Immature natural killer cell (primary cell): ENCODE results near the gene NVL. TPM values are rescaled to one million over a fixed set of nuclear protein-coding genes. Genes with fewer than 3 reads are reported as not detected.
A peak's percentile ranks its signal among the peaks of the same experiment; 100 is the strongest.

Source experiments
- DNase-seq, 3 donors: peaks; one replicate each; pipeline ENCODE4 v3.0.0; 2022; ENCODE audit warnings: mixed read lengths in 1 of 3
- H3K27ac Mint-ChIP-seq, 6 donors: one replicate each; pipeline ENCODE4 v1.8.0; 2020; ENCODE audit warnings: mixed read lengths in 6 of 6, mild to moderate bottlenecking in 5 of 6, inconsistent platforms in 4 of 6, moderate library complexity in 3 of 6
- H3K27me3 Mint-ChIP-seq, 3 donors: one replicate each; pipeline ENCODE4 v1.8.0; 2020 to 2021; ENCODE audit warnings: low read depth in 3 of 3, mild to moderate bottlenecking in 3 of 3, mixed read lengths in 3 of 3, moderate library complexity in 3 of 3, inconsistent platforms in 1 of 3
- H3K36me3 Mint-ChIP-seq, 3 donors: one replicate each; pipeline ENCODE4 v1.8.0; 2020; ENCODE audit warnings: mixed read lengths in 3 of 3, inconsistent platforms in 2 of 3, mild to moderate bottlenecking in 2 of 3
- H3K4me1 Mint-ChIP-seq, 2 donors: one replicate each; pipeline ENCODE4 v1.8.0; 2020; ENCODE audit warnings: inconsistent platforms in 2 of 2, mild to moderate bottlenecking in 2 of 2, mixed read lengths in 2 of 2, moderate library complexity in 1 of 2
- H3K4me3 Mint-ChIP-seq, 5 donors: one replicate each; pipeline ENCODE4 v1.8.0; 2020; ENCODE audit warnings: mild to moderate bottlenecking in 5 of 5, mixed read lengths in 5 of 5, inconsistent platforms in 3 of 5, moderate library complexity in 3 of 5
- H3K9me3 Mint-ChIP-seq, 6 donors: one replicate each; pipeline ENCODE4 v1.8.0; 2020; ENCODE audit warnings: mild to moderate bottlenecking in 6 of 6, mixed read lengths in 6 of 6, inconsistent platforms in 4 of 6, moderate library complexity in 3 of 6
- polyA plus RNA-seq, 3 donors: library from polyadenylated mRNA; unstranded; fragments of 300-500 nt; fragmentation: Illumina TruSeq; gene quantifications; one replicate each; pipeline ENCODE4 v1.2.3, GENCODE V29; 2021

NVL gene
- polyA plus RNA-seq, 3 donors from 2014 or later = 6.6 to 19.5 (median 14.9) TPM

GRCh38 chr1:224201853-224202252, 128.1 kb downstream of the NVL start:
- peaks cover 0 to 2% (median 0%) of the 10 kb centered on the region in 3 donors for H3K27me3 Mint-ChIP-seq
- no peaks in the 10 kb centered on the region for H3K9me3 Mint-ChIP-seq
- H3K27ac Mint-ChIP-seq = peak overlapping the region in 1 of 6 donors; percentile 29
- no peak for DNase-seq
- H3K4me1 Mint-ChIP-seq = peaks cover 18 to 19% of the 10 kb centered on the region in 2 donors
- H3K4me3 Mint-ChIP-seq = no peak overlapping the region
- no peaks in the 10 kb centered on the region for H3K36me3 Mint-ChIP-seq

- peak overlapping the region in 1 of 6 donors; percentile 29 for H3K27ac Mint-ChIP-seq
- H3K27me3 Mint-ChIP-seq = peaks cover 0 to 2% (median 0%) of the 10 kb centered on the region in 3 donors
- H3K36me3 Mint-ChIP-seq = no peaks in the 10 kb centered on the region
- DNase-seq = no peak
- H3K4me3 Mint-ChIP-seq = no peak overlapping the region
- H3K9me3 Mint-ChIP-seq = no peaks in the 10 kb centered on the region
- peaks cover 17 to 19% of the 10 kb centered on the region in 2 donors for H3K4me1 Mint-ChIP-seq
Observed at GRCh38 chr1:224201383-224201782, 128.6 kb downstream of the NVL start.

- no peaks in the 10 kb centered on the region for H3K9me3 Mint-ChIP-seq
- H3K4me3 Mint-ChIP-seq = no peak overlapping the region
- H3K27ac Mint-ChIP-seq = peak overlapping the region in 1 of 6 donors; percentile 77
- H3K27me3 Mint-ChIP-seq = peaks cover 0 to 2% (median 0%) of the 10 kb centered on the region in 3 donors
- no peak for DNase-seq
- H3K4me1 Mint-ChIP-seq = peaks cover 5 to 6% of the 10 kb centered on the region in 2 donors
- H3K36me3 Mint-ChIP-seq = peaks cover 3% of the 10 kb centered on the region in 3 donors
Observed at GRCh38 chr1:224199679-224200078, 130.3 kb downstream of the NVL start.

GRCh38 chr1:224198572-224198971, 131.4 kb downstream of the NVL start:
- DNase-seq = no peak
- no peak overlapping the region for H3K4me3 Mint-ChIP-seq
- H3K4me1 Mint-ChIP-seq = peaks cover 0 to 5% of the 10 kb centered on the region in 2 donors
- peaks cover 7 to 9% (median 9%) of the 10 kb centered on the region in 3 donors for H3K36me3 Mint-ChIP-seq
- H3K27ac Mint-ChIP-seq = no peak overlapping the region
- no peaks in the 10 kb centered on the region for H3K9me3 Mint-ChIP-seq
- H3K27me3 Mint-ChIP-seq = no peaks in the 10 kb centered on the region

- Mint-ChIP-seq H3K4me3 (no peak overlapping the region), H3K27me3 (no peaks in the 10 kb centered on the region), H3K36me3 (peaks cover 7 to 16% (median 9%) of the 10 kb centered on the region in 3 donors), H3K27ac (no peak overlapping the region), H3K4me1 (peaks cover 0 to 5% of the 10 kb centered on the region in 2 donors), H3K9me3 (no peaks in the 10 kb centered on the region)
- DNase-seq = no peak
Observed at GRCh38 chr1:224196813-224197600, 133.0 kb downstream of the NVL start.

GRCh38 chr1:224193319-224193966, 136.5 kb downstream of the NVL start:
- peaks cover 9 to 24% (median 11%) of the 10 kb centered on the region in 3 donors for H3K36me3 Mint-ChIP-seq
- no peak overlapping the region for H3K27ac Mint-ChIP-seq
- DNase-seq = no peak
- H3K9me3 Mint-ChIP-seq = no peaks in the 10 kb centered on the region
- peaks cover 8 to 13% of the 10 kb centered on the region in 2 donors for H3K4me1 Mint-ChIP-seq
- H3K4me3 Mint-ChIP-seq = no peak overlapping the region
- H3K27me3 Mint-ChIP-seq = no peaks in the 10 kb centered on the region

- Mint-ChIP-seq H3K27me3 (no peaks in the 10 kb centered on the region), H3K4me3 (no peak overlapping the region), H3K36me3 (peaks cover 9 to 27% (median 14%) of the 10 kb centered on the region in 3 donors), H3K9me3 (no peaks in the 10 kb centered on the region), H3K27ac (no peak overlapping the region), H3K4me1 (peaks cover 9 to 16% of the 10 kb centered on the region in 2 donors)
- no peak for DNase-seq
Observed at GRCh38 chr1:224192082-224192788, 137.7 kb downstream of the NVL start.

- Mint-ChIP-seq H3K4me1 (peaks cover 17 to 29% of the 10 kb centered on the region in 2 donors), H3K9me3 (peaks cover 0 to 2% (median 0%) of the 10 kb centered on the region in 6 donors), H3K4me3 (no peak overlapping the region), H3K27me3 (peaks cover 0 to 2% (median 0%) of the 10 kb centered on the region in 3 donors), H3K27ac (no peak overlapping the region), H3K36me3 (peaks cover 6 to 24% (median 10%) of the 10 kb centered on the region in 3 donors)
- DNase-seq = no peak
Observed at GRCh38 chr1:224189561-224189960, 140.4 kb downstream of the NVL start.

GRCh38 chr1:224188286-224188685, 141.7 kb downstream of the NVL start:
- Mint-ChIP-seq H3K36me3 (peaks cover 0 to 16% (median 7%) of the 10 kb centered on the region in 3 donors), H3K4me1 (peaks cover 21 to 36% of the 10 kb centered on the region in 2 donors), H3K27me3 (peaks cover 0 to 3% (median 0%) of the 10 kb centered on the region in 3 donors), H3K4me3 (peak overlapping the region in 2 of 5 donors; percentile 1 to 10), H3K27ac (peak overlapping the region in 2 of 6 donors; percentile 56 to 78), H3K9me3 (peaks cover 0 to 2% (median 0%) of the 10 kb centered on the region in 6 donors)
- no peak for DNase-seq

- DNase-seq = no peak
- peaks cover 0 to 2% (median 0%) of the 10 kb centered on the region in 6 donors for H3K9me3 Mint-ChIP-seq
- H3K27ac Mint-ChIP-seq = peak overlapping the region in 5 of 6 donors; percentile 46 to 86 (median 63)
- H3K36me3 Mint-ChIP-seq = peaks cover 0 to 8% (median 7%) of the 10 kb centered on the region in 3 donors
- H3K4me1 Mint-ChIP-seq = peaks cover 33 to 51% of the 10 kb centered on the region in 2 donors
- H3K27me3 Mint-ChIP-seq = peaks cover 5 to 11% (median 6%) of the 10 kb centered on the region in 3 donors
- peak overlapping the region; percentile 67 to 85 (median 83) for H3K4me3 Mint-ChIP-seq
Observed at GRCh38 chr1:224185208-224185607, 144.8 kb downstream of the NVL start.

GRCh38 chr1:224183591-224184312, 146.2 kb downstream of the NVL start:
- peak in 2 of 3 donors; percentile 66 to 69 for DNase-seq
- H3K27me3 Mint-ChIP-seq = peaks cover 6 to 11% (median 7%) of the 10 kb centered on the region in 3 donors
- H3K9me3 Mint-ChIP-seq = peaks cover 0 to 2% (median 0%) of the 10 kb centered on the region in 6 donors
- H3K4me1 Mint-ChIP-seq = peaks cover 33 to 41% of the 10 kb centered on the region in 2 donors
- peaks cover 0 to 6% (median 5%) of the 10 kb centered on the region in 3 donors for H3K36me3 Mint-ChIP-seq
- H3K27ac Mint-ChIP-seq = peak overlapping the region; percentile 67 to 93 (median 82)
- H3K4me3 Mint-ChIP-seq = peak overlapping the region; percentile 78 to 85 (median 84)

- peaks cover 30 to 34% of the 10 kb centered on the region in 2 donors for H3K4me1 Mint-ChIP-seq
- peaks cover 0 to 2% (median 0%) of the 10 kb centered on the region in 6 donors for H3K9me3 Mint-ChIP-seq
- H3K27ac Mint-ChIP-seq = peak within 1 kb of the TSS; percentile 81 to 95 (median 94)
- DNase-seq = peak; percentile 85 to 87 (median 87)
- peaks cover 6 to 11% (median 7%) of the 10 kb centered on the region in 3 donors for H3K27me3 Mint-ChIP-seq
- no peaks in the 10 kb centered on the region for H3K36me3 Mint-ChIP-seq
- peak within 1 kb of the TSS; percentile 85 to 92 (median 87) for H3K4me3 Mint-ChIP-seq
Observed at GRCh38 chr1:224182866-224183590, 146.9 kb downstream of the NVL start, which contains the start of gene DEGS1. Gene DEGS1 (plus strand): TSS chr1:224183240. CDS start chr1:224183337, 97 bp downstream.
